Right lobe of liver (tissue), 6 donors: Measurements from ENCODE around the gene SFTPD. TPM values are rescaled to one million over a fixed set of nuclear protein-coding genes. Genes with fewer than 3 reads are reported as not detected.
A peak's percentile ranks its signal among the peaks of the same experiment; 100 is the strongest.
"Not testable (repeated sequence)": the region's sequence is repeated elsewhere in the genome, so short reads cannot be mapped to it uniquely, and the experiment has no call there.

ENCODE experiments used
- ATAC-seq, 4 donors: fragments of 200-7000 bp; cut with Tn5 transposase; one replicate each; pipeline ENCODE4 v1.9.1; 2020; ENCODE audit warnings: mild to moderate bottlenecking in 4 of 4, moderate library complexity in 4 of 4
- DNase-seq, 3 donors: peaks; one replicate each; pipeline ENCODE4 v3.0.0-alpha.2; 2020
- H3K27ac ChIP-seq, 3 donors: fragments of 200-600 bp; one replicate each; pipeline ENCODE4 v1.8.0; 2022
- H3K27me3 ChIP-seq, 2 donors: fragments of 200-600 bp; one replicate each; pipeline ENCODE4 v1.8.0; 2022
- H3K36me3 ChIP-seq, 4 donors: fragments of 200-600 bp; sonication (generic) in 1 of 4; one replicate each; pipeline versions ENCODE4 v1.5.1 to v1.8.0; 2017 to 2022; ENCODE audit warnings: control low read depth in 1 of 4
- H3K4me1 ChIP-seq, 4 donors: fragments of 200-600 bp; sonication (generic) in 1 of 4; one replicate each; pipeline versions ENCODE4 v1.5.1 to v1.8.0; 2017 to 2022; ENCODE audit warnings: control low read depth in 1 of 4
- H3K4me3 ChIP-seq, 3 donors: fragments of 200-600 bp; one replicate each; pipeline ENCODE4 v1.8.0; 2022
- H3K9me3 ChIP-seq, 4 donors: fragments of 200-600 bp; sonication (generic) in 1 of 4; one replicate each; pipeline versions ENCODE4 v1.5.1 to v1.8.0; 2017 to 2022; ENCODE audit warnings: control low read depth in 1 of 4
- CTCF ChIP-seq, 4 donors: fragments of 200-600 bp in 3 of 4; fragments of 450-650 bp in 1 of 4; IDR thresholded peaks; one replicate each; pipeline versions ENCODE4 v1.5.1 to v1.8.0; 2016 to 2022; ENCODE audit warnings: antibody characterized with exemption in 4 of 4, mild to moderate bottlenecking in 2 of 4
- POLR2A ChIP-seq: fragments of 450-650 bp; IDR thresholded peaks from one replicate; pipeline ENCODE4 v1.6.1; 2017; ENCODE audit warnings: antibody characterized with exemption, mild to moderate bottlenecking
- WGBS: methylation state at CpG from one replicate; pipeline ENCODE4 v1.1.6; 2018; ENCODE audit warnings: low coverage, low lambda C conversion rate; ENCODE audit not compliant: insufficient coverage; ENCODE audit errors: missing lambda C conversion rate; 5-methylcytosine and 5-hydroxymethylcytosine counted together
- intact Hi-C, 2 donors: fragments of 100-400 bp; cut with DNase I; formaldehyde crosslinking; loops; one replicate each; pipeline versions ENCODE4 v1.11.2 to v1.14.1; 2022
- long read RNA-seq: library from polyadenylated mRNA; unstranded; transcript quantifications from one replicate; pipeline ENCODE4 v2.0.0, GENCODE V29; 2019
- total RNA-seq, 6 experiments: library from RNA; depleted of rRNA in 2 of 6; stranded (reverse); fragments of >200 nt in 2 of 6; fragmentation: NEBNext Ultra II Directional in 3 of 6; extraction: Animal tissue kit (Norgen Biotek cat#: 25700) in 3 of 6; gene quantifications; one replicate each; pipeline versions ENCODE4 v1.1.0 to v1.2.4, GENCODE V29; 2016 to 2023
- donor health status: DM: no; HTN: yes; CAD: no.
- donor health status: DM: no; HTN: no; CAD: no.
- donor health status: DM: no; HTN: no; CAD: no.
- donor health status: DM: no; HTN: yes; CAD: no.
- donor health status: DM: no; HTN: yes; CAD: no.

Gene SFTPD
- under 1 TPM in 3 of 6 experiments, not detected in 3; 0.35 to 0.59 (median 0.51) TPM for total RNA-seq
- long read RNA-seq = 0 reads

GRCh38 chr10:79948976-79949722, at the start of gene SFTPD:
TSS of gene SFTPD (minus strand) at chr10:79949105. CDS start at chr10:79946659, 2,446 bp downstream.
- Histone ChIP-seq H3K9me3 (no peaks in the 10 kb centered on the region), H3K36me3 (no peaks in the 10 kb centered on the region), H3K4me3 (no peak within 1 kb of the TSS), H3K27me3 (no peaks in the 10 kb centered on the region), H3K27ac (no peak within 1 kb of the TSS), H3K4me1 (no peaks in the 10 kb centered on the region)
- ATAC-seq (peak in 2 of 4 donors; percentile 21 to 51), DNase-seq (no peak)
- TF ChIP-seq CTCF (IDR thresholded peaks at IDR 0.05) = no peak
- TF ChIP-seq POLR2A = no peak
- 25% methylated on average over 2 of the region's 3 CpGs for WGBS
- intact Hi-C loops = no loop called here

- Histone ChIP-seq H3K36me3 (no peaks in the 10 kb centered on the region), H3K27me3 (no peaks in the 10 kb centered on the region), H3K27ac (no peak overlapping the region), H3K4me1 (no peaks in the 10 kb centered on the region), H3K9me3 (no peaks in the 10 kb centered on the region), H3K4me3 (no peak overlapping the region)
- ATAC-seq = no peak
- DNase-seq = no peak
- intact Hi-C loops = no loop called here
- no peak for TF ChIP-seq POLR2A
- no peak for TF ChIP-seq CTCF (IDR thresholded peaks at IDR 0.05)
- WGBS = no CpG with 5 or more reads among the region's 1 CpG
Measured at GRCh38 chr10:79995979-79996634, 47.2 kb upstream of the SFTPD start.

- ATAC-seq (no peak), DNase-seq (no peak)
- no peak for TF ChIP-seq CTCF (IDR thresholded peaks at IDR 0.05)
- no peak for TF ChIP-seq POLR2A
- Histone ChIP-seq H3K27ac (no peak overlapping the region), H3K9me3 (no peaks in the 10 kb centered on the region), H3K4me3 (no peak overlapping the region), H3K4me1 (no peaks in the 10 kb centered on the region), H3K36me3 (no peaks in the 10 kb centered on the region), H3K27me3 (no peaks in the 10 kb centered on the region)
- 56% methylated on average over 5 of the region's 5 CpGs for WGBS
- intact Hi-C loops = no loop called here
Measured at GRCh38 chr10:79994556-79994955, 45.7 kb upstream of the SFTPD start.

- ATAC-seq, intact Hi-C loops: not testable (repeated sequence)
- WGBS = 58% methylated on average over 2 of the region's 2 CpGs
Measured at GRCh38 chr10:79988199-79988598, 39.3 kb upstream of the SFTPD start.

GRCh38 chr10:79986661-79987060, 37.8 kb upstream of the SFTPD start:
- H3K4me1 ChIP-seq, H3K27me3 ChIP-seq, H3K27ac ChIP-seq, H3K4me3 ChIP-seq, H3K9me3 ChIP-seq, H3K36me3 ChIP-seq, intact Hi-C loops, ATAC-seq, DNase-seq: not testable (repeated sequence)
- 54% methylated on average over 2 of the region's 2 CpGs for WGBS

More at GRCh38 chr10:79988199-79988598, 39.3 kb upstream of the SFTPD start:
- not testable (repeated sequence) for H3K4me1 ChIP-seq, DNase-seq, H3K36me3 ChIP-seq, H3K27me3 ChIP-seq, H3K27ac ChIP-seq, H3K9me3 ChIP-seq, H3K4me3 ChIP-seq
